Esophagus squamous epithelium (tissue), 5 donors: Measurements from ENCODE around the gene OPCML. TPM values are rescaled to one million over a fixed set of nuclear protein-coding genes. Genes with fewer than 3 reads are reported as not detected.

Experiments used
- DNase-seq: peaks from one replicate; lab custom pipeline; 2025; lab: John Stamatoyannopoulos, UW
- H3K27ac ChIP-seq, 4 donors: fragments of 200-600 bp; sonication (generic); one replicate each; pipeline ENCODE4 v1.5.1; 2016 to 2019; ENCODE audit warnings: mild to moderate bottlenecking in 1 of 4
- H3K27me3 ChIP-seq, 4 donors: fragments of 200-600 bp; sonication (generic); 1 replicate in 3 of 4; 2 replicates in 1 of 4; pipeline versions ENCODE4 v1.5.1 to v1.6.0; 2017 to 2021; ENCODE audit warnings: antibody characterized with exemption in 1 of 4
- H3K36me3 ChIP-seq, 3 donors: fragments of 200-600 bp; sonication (generic); one replicate each; pipeline ENCODE4 v1.5.1; 2016 to 2019
- H3K4me1 ChIP-seq, 3 donors: fragments of 200-600 bp; sonication (generic); one replicate each; pipeline ENCODE4 v1.5.1; 2017 to 2019
- H3K4me3 ChIP-seq, 4 donors: fragments of 200-600 bp; sonication (generic); 1 replicate in 3 of 4; 2 replicates in 1 of 4; pipeline ENCODE4 v1.5.1; 2016 to 2019; ENCODE audit warnings: mild to moderate bottlenecking in 2 of 4, moderate library complexity in 1 of 4
- H3K9me3 ChIP-seq, 3 donors: fragments of 200-600 bp; sonication (generic); one replicate each; pipeline ENCODE4 v1.5.1; 2016 to 2019
- POLR2A ChIP-seq, 4 donors: fragments of 450-650 bp; IDR thresholded peaks; one replicate each; pipeline ENCODE4 v1.6.1; 2017; ENCODE audit warnings: antibody characterized with exemption in 4 of 4, mild to moderate bottlenecking in 4 of 4, moderate library complexity in 3 of 4
- WGBS, 2 donors: methylation state at CpG; one replicate each; pipeline ENCODE4 v1.1.5; 2018; 5-methylcytosine and 5-hydroxymethylcytosine counted together
- intact Hi-C: fragments of 100-400 bp; cut with DNase I; formaldehyde crosslinking; loops from one replicate; pipeline ENCODE4 v1.15.0; 2022
- total RNA-seq, 4 donors: library from RNA; depleted of rRNA; stranded (reverse); fragments of >200 nt; gene quantifications; one replicate each; pipeline ENCODE4 v1.1.0, GENCODE V29; 2016
- TF ChIP-seq, protein P1 (sequence below), 6 experiments: fragments of 450-650 bp in 4 of 6; fragments of 200-600 bp in 2 of 6; sonication (generic) in 2 of 6; IDR thresholded peaks; one replicate each; pipeline ENCODE4 v1.5.1; 2016 to 2019; ENCODE audit warnings: antibody characterized with exemption in 6 of 6, mild to moderate bottlenecking in 4 of 6, moderate library complexity in 4 of 6
- donor health status: DM: yes; HTN: yes; CAD: no.

OPCML gene
- total RNA-seq, 4 donors from 2014 or later, result under 0.01 TPM; not detected in 3

- H3K36me3 ChIP-seq, result no peaks in the 10 kb centered on the region
- H3K9me3 ChIP-seq, result no peaks in the 10 kb centered on the region
- H3K4me1 ChIP-seq, result no peaks in the 10 kb centered on the region
- no peak for TF ChIP-seq POLR2A (IDR thresholded peaks at IDR 0.05)
- TF ChIP-seq, protein P1, sequence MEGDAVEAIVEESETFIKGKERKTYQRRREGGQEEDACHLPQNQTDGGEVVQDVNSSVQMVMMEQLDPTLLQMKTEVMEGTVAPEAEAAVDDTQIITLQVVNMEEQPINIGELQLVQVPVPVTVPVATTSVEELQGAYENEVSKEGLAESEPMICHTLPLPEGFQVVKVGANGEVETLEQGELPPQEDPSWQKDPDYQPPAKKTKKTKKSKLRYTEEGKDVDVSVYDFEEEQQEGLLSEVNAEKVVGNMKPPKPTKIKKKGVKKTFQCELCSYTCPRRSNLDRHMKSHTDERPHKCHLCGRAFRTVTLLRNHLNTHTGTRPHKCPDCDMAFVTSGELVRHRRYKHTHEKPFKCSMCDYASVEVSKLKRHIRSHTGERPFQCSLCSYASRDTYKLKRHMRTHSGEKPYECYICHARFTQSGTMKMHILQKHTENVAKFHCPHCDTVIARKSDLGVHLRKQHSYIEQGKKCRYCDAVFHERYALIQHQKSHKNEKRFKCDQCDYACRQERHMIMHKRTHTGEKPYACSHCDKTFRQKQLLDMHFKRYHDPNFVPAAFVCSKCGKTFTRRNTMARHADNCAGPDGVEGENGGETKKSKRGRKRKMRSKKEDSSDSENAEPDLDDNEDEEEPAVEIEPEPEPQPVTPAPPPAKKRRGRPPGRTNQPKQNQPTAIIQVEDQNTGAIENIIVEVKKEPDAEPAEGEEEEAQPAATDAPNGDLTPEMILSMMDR (IDR thresholded peaks at IDR 0.05), result no peak
- H3K27me3 ChIP-seq, result no peaks in the 10 kb centered on the region
- intact Hi-C loops, result no loop called here
- no peak overlapping the region for H3K4me3 ChIP-seq
- DNase-seq, result no peak
- WGBS, 2 donors, result 64 to 75% methylated on average over 3 of the region's 3 CpGs
- no peak overlapping the region for H3K27ac ChIP-seq
These were observed 1067.4 kb downstream of the OPCML start for GRCh38 chr11:132464939-132465338.

- Histone ChIP-seq H3K4me1 (no peaks in the 10 kb centered on the region), H3K27me3 (no peaks in the 10 kb centered on the region), H3K27ac (no peak overlapping the region), H3K9me3 (no peaks in the 10 kb centered on the region), H3K36me3 (no peaks in the 10 kb centered on the region), H3K4me3 (no peak overlapping the region)
- 63 to 67% methylated on average over 1 of the region's 1 CpG for WGBS, 2 donors
- DNase-seq, result no peak
- TF ChIP-seq, protein P1 (IDR thresholded peaks at IDR 0.05), result no peak
- no peak for TF ChIP-seq POLR2A (IDR thresholded peaks at IDR 0.05)
- intact Hi-C loops, result no loop called here
These were observed 1068.3 kb downstream of the OPCML start for GRCh38 chr11:132464003-132464342.

DNA sequence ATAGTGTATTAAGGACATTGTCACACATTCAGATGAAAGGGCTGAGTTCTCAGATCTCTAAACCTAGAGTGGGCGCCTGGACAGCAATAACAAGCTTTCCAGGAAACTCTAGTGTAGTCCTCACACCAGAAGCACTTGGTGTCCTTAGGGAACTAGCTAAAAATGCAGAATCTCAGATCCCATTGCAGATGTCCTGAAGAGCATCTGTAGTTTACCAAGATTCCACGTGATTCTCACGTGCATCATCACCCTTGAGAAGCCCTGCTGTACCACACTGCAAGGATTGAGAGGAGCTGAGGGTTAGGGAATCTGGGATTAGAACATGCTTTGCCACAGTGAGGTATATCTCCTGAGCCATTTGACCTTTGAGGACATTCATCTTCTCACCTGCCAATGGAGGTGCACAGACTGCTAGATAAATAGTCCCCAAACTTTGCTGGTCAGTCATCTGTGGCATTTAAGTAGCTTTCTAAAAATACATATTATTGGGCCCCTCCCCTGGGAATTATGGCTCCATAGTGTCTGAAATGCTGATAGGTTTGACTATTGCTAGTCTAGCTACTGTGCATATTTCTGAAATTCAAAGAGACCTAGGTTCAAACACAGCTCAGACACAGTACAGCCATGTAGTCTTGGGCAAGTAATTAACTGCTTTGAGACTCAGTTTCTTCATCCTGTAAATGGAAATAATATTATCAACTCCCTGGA lies 1068.9 kb downstream of the OPCML start:
- H3K27me3 ChIP-seq, result no peaks in the 10 kb centered on the region
- H3K4me1 ChIP-seq, result no peaks in the 10 kb centered on the region
- no peaks in the 10 kb centered on the region for H3K36me3 ChIP-seq
- H3K9me3 ChIP-seq, result no peaks in the 10 kb centered on the region
- H3K4me3 ChIP-seq, result no peak overlapping the region
- TF ChIP-seq POLR2A (IDR thresholded peaks at IDR 0.05), result no peak
- TF ChIP-seq, protein P1 (IDR thresholded peaks at IDR 0.05), result no peak
- WGBS, 2 donors, result 50 to 55% methylated on average over 2 to 3 of the region's 3 CpGs
- H3K27ac ChIP-seq, result no peak overlapping the region
- intact Hi-C loops, result no loop called here
- no peak for DNase-seq

- Histone ChIP-seq H3K9me3 (no peaks in the 10 kb centered on the region), H3K4me3 (no peak overlapping the region), H3K27ac (no peak overlapping the region), H3K36me3 (no peaks in the 10 kb centered on the region), H3K4me1 (no peaks in the 10 kb centered on the region), H3K27me3 (no peaks in the 10 kb centered on the region)
- intact Hi-C loops, result no loop called here
- TF ChIP-seq POLR2A (IDR thresholded peaks at IDR 0.05), result no peak
- TF ChIP-seq, protein P1 (IDR thresholded peaks at IDR 0.05), result no peak
- DNase-seq, result no peak
- WGBS, 2 donors, result 58 to 61% methylated on average over 1 of the region's 1 CpG
These were observed 1072.6 kb downstream of the OPCML start for GRCh38 chr11:132459736-132460135.

DNA sequence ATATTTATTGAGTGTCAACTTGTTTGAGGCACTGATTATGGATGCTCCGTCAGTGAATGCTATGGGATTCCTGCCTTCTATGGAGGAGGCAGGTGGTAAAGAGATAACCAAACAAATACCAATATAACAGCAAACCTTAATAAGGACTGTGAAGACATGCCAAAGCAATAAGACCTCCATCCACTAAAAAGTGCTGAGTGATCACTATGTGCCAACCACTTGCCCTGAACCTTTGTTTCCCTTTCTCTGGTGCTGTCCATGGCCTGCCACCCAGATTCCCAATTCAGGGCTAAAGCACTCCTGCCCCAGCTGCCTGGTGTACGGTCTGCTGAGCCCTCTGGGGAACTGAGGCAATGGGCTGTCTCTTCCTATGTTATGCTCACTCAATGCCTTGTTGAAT lies 1074.9 kb downstream of the OPCML start:
- Histone ChIP-seq H3K9me3 (no peaks in the 10 kb centered on the region), H3K36me3 (no peaks in the 10 kb centered on the region), H3K27ac (no peak overlapping the region), H3K27me3 (no peaks in the 10 kb centered on the region), H3K4me3 (no peak overlapping the region), H3K4me1 (no peaks in the 10 kb centered on the region)
- no peak for DNase-seq
- 48 to 63% methylated on average over 2 of the region's 2 CpGs for WGBS, 2 donors
- intact Hi-C loops, result no loop called here
- no peak for TF ChIP-seq POLR2A (IDR thresholded peaks at IDR 0.05)
- TF ChIP-seq, protein P1 (IDR thresholded peaks at IDR 0.05), result no peak
